ENCODE data around the gene PHTF1. TPM values are rescaled to one million over a fixed set of nuclear protein-coding genes. Genes with fewer than 3 reads are reported as not detected.

The PHTF1 gene
- total RNA-seq, 4 donors from 2014 or later = 10.0 to 14.8 (median 11.1) TPM

GRCh38 chr1:113714606-113715269, 44.5 kb downstream of the PHTF1 start:
- Histone ChIP-seq H3K4me1 (no peaks in the 10 kb centered on the region), H3K27me3 (no peaks in the 10 kb centered on the region), H3K9me3 (no peaks in the 10 kb centered on the region), H3K27ac (no peak overlapping the region), H3K36me3 (peaks cover 0 to 58% of the 10 kb centered on the region in 2 donors), H3K4me3 (no peak overlapping the region)
- WGBS, 2 donors (ENCODE audit: low coverage in 1 of 2) = 83 to 84% methylated on average over 1 to 3 of the region's 3 CpGs
- ATAC-seq = no peak
- no peak for TF ChIP-seq POLR2A (IDR thresholded peaks at IDR 0.05)

- Histone ChIP-seq H3K4me1 (no peaks in the 10 kb centered on the region), H3K27me3 (no peaks in the 10 kb centered on the region), H3K9me3 (no peaks in the 10 kb centered on the region), H3K27ac (no peak overlapping the region), H3K36me3 (peaks cover 0 to 29% of the 10 kb centered on the region in 2 donors), H3K4me3 (no peak overlapping the region)
- WGBS, 2 donors (ENCODE audit: low coverage in 1 of 2) = 92 to 97% methylated on average over 2 to 3 of the region's 3 CpGs
- no peak for TF ChIP-seq POLR2A (IDR thresholded peaks at IDR 0.05)
- TF ChIP-seq CTCF (IDR thresholded peaks at IDR 0.05) = no peak
- no peak for TF ChIP-seq EP300 (IDR thresholded peaks at IDR 0.05)
- no peak for TF ChIP-seq POLR2AphosphoS5 (IDR thresholded peaks at IDR 0.05)
- ATAC-seq = no peak
Observed at GRCh38 chr1:113701429-113701828, 57.9 kb downstream of the PHTF1 start.

GRCh38 chr1:113694910-113695309, 64.4 kb downstream of the PHTF1 start:
- Histone ChIP-seq H3K4me3 (no peak overlapping the region), H3K9me3 (peaks cover 0 to 24% (median 0%) of the 10 kb centered on the region in 3 donors), H3K27me3 (no peaks in the 10 kb centered on the region), H3K4me1 (no peaks in the 10 kb centered on the region), H3K36me3 (peaks cover 0 to 50% of the 10 kb centered on the region in 2 donors), H3K27ac (no peak overlapping the region)
- TF ChIP-seq CTCF (IDR thresholded peaks at IDR 0.05) (no peak), POLR2A (IDR thresholded peaks at IDR 0.05) (no peak), POLR2AphosphoS5 (IDR thresholded peaks at IDR 0.05) (no peak), EP300 (IDR thresholded peaks at IDR 0.05) (no peak)
- ATAC-seq = no peak

GRCh38 chr1:113692824-113693431, 66.4 kb downstream of the PHTF1 start:
- peaks cover 0 to 24% (median 0%) of the 10 kb centered on the region in 3 donors for H3K9me3 ChIP-seq
- H3K27me3 ChIP-seq = no peaks in the 10 kb centered on the region
- no peak for ATAC-seq
- no peak for TF ChIP-seq POLR2AphosphoS5 (IDR thresholded peaks at IDR 0.05)
- TF ChIP-seq EP300 (IDR thresholded peaks at IDR 0.05) = no peak
- TF ChIP-seq CTCF (IDR thresholded peaks at IDR 0.05) = no peak
- no peak for TF ChIP-seq POLR2A (IDR thresholded peaks at IDR 0.05)
- H3K4me1 ChIP-seq = no peaks in the 10 kb centered on the region
- peaks cover 0 to 43% of the 10 kb centered on the region in 2 donors for H3K36me3 ChIP-seq
- no peak overlapping the region for H3K27ac ChIP-seq
- WGBS, 2 donors (ENCODE audit: low coverage in 1 of 2) = 81 to 100% methylated on average over 2 to 4 of the region's 4 CpGs
- H3K4me3 ChIP-seq = no peak overlapping the region

GRCh38 chr1:113692342-113692741, 66.9 kb downstream of the PHTF1 start:
- Histone ChIP-seq H3K9me3 (peaks cover 0 to 24% (median 0%) of the 10 kb centered on the region in 3 donors), H3K36me3 (peaks cover 0 to 37% of the 10 kb centered on the region in 2 donors), H3K4me1 (peaks cover 0 to 3% (median 0%) of the 10 kb centered on the region in 3 donors), H3K4me3 (no peak overlapping the region), H3K27me3 (no peaks in the 10 kb centered on the region), H3K27ac (no peak overlapping the region)
- WGBS, 2 donors (ENCODE audit: low coverage in 1 of 2) = 75 to 90% methylated on average over 2 of the region's 2 CpGs
- TF ChIP-seq CTCF (IDR thresholded peaks at IDR 0.05) (no peak), POLR2A (IDR thresholded peaks at IDR 0.05) (no peak), POLR2AphosphoS5 (IDR thresholded peaks at IDR 0.05) (no peak), EP300 (IDR thresholded peaks at IDR 0.05) (no peak)
- no peak for ATAC-seq

Data from gastroesophageal sphincter (tissue), 4 donors.